PC-9 (cell line): ENCODE measurements around the gene C11orf21. TPM values are rescaled to one million over a fixed set of nuclear protein-coding genes. Genes with fewer than 3 reads are reported as not detected.

ENCODE experiments used
- BruUV-seq: library from RNA; stranded (reverse); fragments of 400-500 nt; replicated peaks from 2 replicates; lab custom pipeline; 2021; lab: Mats Ljungman, UMichigan
- CTCF ChIA-PET: fragments of 300-600 bp; sonication (Branson Sonifier 250); formaldehyde crosslinking; loops from one replicate; lab custom pipeline; 2022; ENCODE audit warnings: antibody characterized with exemption; lab: Charles Lee
- POLR2A ChIA-PET: fragments of 300-600 bp; sonication (Branson Sonifier 250); formaldehyde crosslinking; loops from one replicate; lab custom pipeline; 2022; ENCODE audit warnings: antibody characterized with exemption; ENCODE audit not compliant: unreplicated experiment; lab: Charles Lee
- DNase-seq, 2 experiments: peaks; one replicate each; pipeline versions ENCODE4 v3.0.0 to v3.0.0-alpha.2; 2015 to 2022; ENCODE audit warnings: mixed read lengths in 1 of 2
- H2AFZ ChIP-seq: fragments of 200-600 bp; sonication (generic); 2 replicates; pipeline ENCODE4 v1.8.1; 2017; ENCODE audit warnings: antibody characterized with exemption
- H3F3A ChIP-seq: fragments of 200-600 bp; sonication (generic); 2 replicates; pipeline ENCODE4 v1.8.1; 2017; ENCODE audit warnings: antibody characterized with exemption, mild to moderate bottlenecking, low read depth; ENCODE audit not compliant: insufficient read depth
- H3K27ac ChIP-seq: fragments of 200-600 bp; sonication (generic); 2 replicates; pipeline ENCODE4 v1.6.1; 2016; ENCODE audit warnings: mixed run types
- H3K27me3 ChIP-seq: fragments of 200-600 bp; sonication (generic); 2 replicates; pipeline ENCODE4 v1.6.1; 2016; ENCODE audit warnings: low read depth, mixed run types; ENCODE audit not compliant: insufficient read depth
- H3K36me3 ChIP-seq: fragments of 200-600 bp; sonication (generic); 2 replicates; pipeline ENCODE4 v1.6.1; 2016; ENCODE audit warnings: low read depth, mixed run types
- H3K4me1 ChIP-seq: fragments of 200-600 bp; sonication (generic); replicated peaks from 2 replicates; pipeline ENCODE4 v1.6.1; 2016; ENCODE audit warnings: mixed run types; ENCODE audit not compliant: insufficient read depth
- H3K4me2 ChIP-seq: fragments of 200-600 bp; sonication (generic); 2 replicates; pipeline ENCODE4 v1.6.1; 2017; ENCODE audit warnings: mixed run types
- H3K4me3 ChIP-seq: fragments of 200-600 bp; sonication (generic); 2 replicates; pipeline ENCODE4 v1.6.1; 2016; ENCODE audit warnings: mixed run types
- H3K79me2 ChIP-seq: fragments of 200-600 bp; sonication (generic); 2 replicates; pipeline ENCODE4 v1.6.1; 2017; ENCODE audit warnings: low read depth, mixed run types
- H3K9me2 ChIP-seq: fragments of 200-600 bp; sonication (generic); 2 replicates; pipeline ENCODE4 v1.8.1; 2017; ENCODE audit warnings: mild to moderate bottlenecking; ENCODE audit not compliant: insufficient read depth
- H3K9me3 ChIP-seq: fragments of 200-600 bp; sonication (generic); 2 replicates; pipeline ENCODE4 v1.8.1; 2016; ENCODE audit warnings: low read depth; ENCODE audit not compliant: insufficient read depth
- H4K20me1 ChIP-seq: fragments of 200-600 bp; sonication (generic); 2 replicates; pipeline ENCODE4 v1.8.1; 2017; ENCODE audit not compliant: insufficient read depth
- EZH2 ChIP-seq: fragments of 200-600 bp; sonication (generic); IDR thresholded peaks from 2 replicates; pipeline ENCODE4 v1.8.0; 2017; ENCODE audit warnings: antibody characterized with exemption, low read depth
- intact Hi-C: fragments of 100-400 bp; cut with micrococcal nuclease; formaldehyde crosslinking; loops from one replicate; pipeline ENCODE4 v1.10.0; 2022; ENCODE audit not compliant: unreplicated experiment
- total RNA-seq: library from RNA; stranded (reverse); gene quantifications from 2 replicates; pipeline ENCODE4 v1.2.3, GENCODE V29; 2021
- TF ChIP-seq, protein P1 (sequence below): fragments of 200-600 bp; sonication (generic); conservative IDR thresholded peaks from 2 replicates; pipeline ENCODE4 v1.6.1; 2017; ENCODE audit warnings: mixed run types, antibody characterized with exemption, mild to moderate bottlenecking, moderate library complexity

The C11orf21 gene
- total RNA-seq, 1 experiment from 2014 or later: not detected

DNA sequence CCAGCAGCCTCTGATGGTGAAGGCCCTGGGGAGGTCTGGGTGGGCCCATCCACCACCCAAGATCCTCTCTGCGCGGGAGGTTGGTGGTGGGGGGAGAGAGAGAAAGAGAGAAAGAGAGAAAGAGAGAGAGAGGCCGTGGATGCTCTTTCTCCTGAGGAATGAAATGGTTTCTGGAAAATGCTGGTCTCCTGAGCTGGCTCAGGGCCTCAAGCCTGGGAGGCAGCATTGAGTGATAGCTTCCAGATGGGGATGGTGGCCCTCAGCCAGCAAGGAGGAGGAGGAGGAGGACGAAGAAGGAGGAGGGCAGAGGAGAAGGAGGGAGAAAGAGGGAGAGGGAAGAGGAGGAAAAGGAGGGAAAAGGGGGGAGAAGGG is 4.7 kb upstream of the C11orf21 start:
- H3K4me2 ChIP-seq: no peak overlapping the region
- no peaks in the 10 kb centered on the region for H4K20me1 ChIP-seq
- H3K79me2 ChIP-seq: no peaks in the 10 kb centered on the region
- ChIA-PET CTCF (interaction anchor here (3.3 kb wide), 1 partner anchor 113 kb away, joined by 29 read pairs; no protein-coding TSS in a partner anchor), POLR2A (interaction anchor here (0.5 to 0.7 kb wide), 2 partner anchors 229 to 476 kb away, joined by 5 to 8 read pairs; no protein-coding TSS in a partner anchor)
- no peaks in the 10 kb centered on the region for H3K9me3 ChIP-seq
- H3K36me3 ChIP-seq: no peaks in the 10 kb centered on the region
- TF ChIP-seq EZH2: no peak
- TF ChIP-seq, protein P1, sequence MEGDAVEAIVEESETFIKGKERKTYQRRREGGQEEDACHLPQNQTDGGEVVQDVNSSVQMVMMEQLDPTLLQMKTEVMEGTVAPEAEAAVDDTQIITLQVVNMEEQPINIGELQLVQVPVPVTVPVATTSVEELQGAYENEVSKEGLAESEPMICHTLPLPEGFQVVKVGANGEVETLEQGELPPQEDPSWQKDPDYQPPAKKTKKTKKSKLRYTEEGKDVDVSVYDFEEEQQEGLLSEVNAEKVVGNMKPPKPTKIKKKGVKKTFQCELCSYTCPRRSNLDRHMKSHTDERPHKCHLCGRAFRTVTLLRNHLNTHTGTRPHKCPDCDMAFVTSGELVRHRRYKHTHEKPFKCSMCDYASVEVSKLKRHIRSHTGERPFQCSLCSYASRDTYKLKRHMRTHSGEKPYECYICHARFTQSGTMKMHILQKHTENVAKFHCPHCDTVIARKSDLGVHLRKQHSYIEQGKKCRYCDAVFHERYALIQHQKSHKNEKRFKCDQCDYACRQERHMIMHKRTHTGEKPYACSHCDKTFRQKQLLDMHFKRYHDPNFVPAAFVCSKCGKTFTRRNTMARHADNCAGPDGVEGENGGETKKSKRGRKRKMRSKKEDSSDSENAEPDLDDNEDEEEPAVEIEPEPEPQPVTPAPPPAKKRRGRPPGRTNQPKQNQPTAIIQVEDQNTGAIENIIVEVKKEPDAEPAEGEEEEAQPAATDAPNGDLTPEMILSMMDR: no peak
- DNase-seq: no peak
- no peaks in the 10 kb centered on the region for H3F3A ChIP-seq
- no peaks in the 10 kb centered on the region for H3K4me1 ChIP-seq
- H3K9me2 ChIP-seq: no peaks in the 10 kb centered on the region
- intact Hi-C loops: no loop called here
- H3K27ac ChIP-seq: no peak overlapping the region
- no TSS peak for BruUV-seq
- no peak overlapping the region for H3K4me3 ChIP-seq
- H3K27me3 ChIP-seq: no peaks in the 10 kb centered on the region
- H2AFZ ChIP-seq: no peak overlapping the region

DNA sequence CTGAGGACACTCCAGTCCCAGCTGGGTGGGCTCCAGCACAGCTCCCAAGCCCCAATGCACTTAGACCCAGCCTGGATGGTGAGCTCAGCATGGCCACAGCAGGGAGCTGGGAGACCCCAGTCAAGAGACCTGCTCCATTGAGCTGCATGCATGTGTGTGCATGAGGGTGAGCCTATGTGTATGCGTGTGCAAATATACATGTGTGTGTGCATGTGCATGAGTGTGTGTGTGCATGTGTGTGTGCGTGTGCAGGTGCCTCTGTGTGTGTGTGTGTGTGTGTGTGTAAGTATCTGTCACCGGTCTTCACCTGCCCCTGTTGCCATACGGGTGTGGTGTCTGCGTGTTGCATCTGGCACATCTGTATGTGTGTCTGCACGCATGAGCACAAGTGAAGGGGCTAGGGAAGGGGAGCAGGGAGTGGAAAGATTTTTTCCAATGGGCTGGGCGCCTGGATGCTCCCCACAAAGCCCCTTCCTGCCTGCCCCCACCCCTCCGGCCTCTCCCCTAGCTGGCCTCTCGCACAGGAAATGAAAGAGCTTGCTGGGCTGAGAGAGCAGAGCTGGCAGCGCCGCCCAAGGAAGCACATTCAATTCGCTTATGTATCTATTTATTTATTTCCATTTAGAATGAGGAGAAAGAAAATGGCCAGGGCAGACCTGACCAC is 4.2 kb upstream of the C11orf21 start:
- POLR2A ChIA-PET: interaction anchor here (0.5 to 0.7 kb wide), 2 partner anchors 229 to 476 kb away, joined by 5 to 8 read pairs; no protein-coding TSS in a partner anchor
- TF ChIP-seq, protein P1: no peak
- CTCF ChIA-PET: interaction anchor here (0.6 to 3.3 kb wide), 3 partner anchors 114 to 227 kb away, joined by 3 to 29 read pairs (median 3); no protein-coding TSS in a partner anchor
- Histone ChIP-seq H3K27ac (no peak overlapping the region), H3K9me3 (no peaks in the 10 kb centered on the region), H3K79me2 (no peaks in the 10 kb centered on the region), H3K4me3 (no peak overlapping the region), H3K4me2 (no peak overlapping the region), H3F3A (no peaks in the 10 kb centered on the region), H3K9me2 (no peaks in the 10 kb centered on the region), H2AFZ (no peak overlapping the region), H4K20me1 (no peaks in the 10 kb centered on the region), H3K4me1 (no peaks in the 10 kb centered on the region), H3K27me3 (no peaks in the 10 kb centered on the region), H3K36me3 (no peaks in the 10 kb centered on the region)
- intact Hi-C loops: loop anchor here (1.0 kb wide), 3 partner anchors 93 to 225 kb away; no protein-coding TSS in a partner anchor
- no TSS peak for BruUV-seq
- DNase-seq: no peak

DNA sequence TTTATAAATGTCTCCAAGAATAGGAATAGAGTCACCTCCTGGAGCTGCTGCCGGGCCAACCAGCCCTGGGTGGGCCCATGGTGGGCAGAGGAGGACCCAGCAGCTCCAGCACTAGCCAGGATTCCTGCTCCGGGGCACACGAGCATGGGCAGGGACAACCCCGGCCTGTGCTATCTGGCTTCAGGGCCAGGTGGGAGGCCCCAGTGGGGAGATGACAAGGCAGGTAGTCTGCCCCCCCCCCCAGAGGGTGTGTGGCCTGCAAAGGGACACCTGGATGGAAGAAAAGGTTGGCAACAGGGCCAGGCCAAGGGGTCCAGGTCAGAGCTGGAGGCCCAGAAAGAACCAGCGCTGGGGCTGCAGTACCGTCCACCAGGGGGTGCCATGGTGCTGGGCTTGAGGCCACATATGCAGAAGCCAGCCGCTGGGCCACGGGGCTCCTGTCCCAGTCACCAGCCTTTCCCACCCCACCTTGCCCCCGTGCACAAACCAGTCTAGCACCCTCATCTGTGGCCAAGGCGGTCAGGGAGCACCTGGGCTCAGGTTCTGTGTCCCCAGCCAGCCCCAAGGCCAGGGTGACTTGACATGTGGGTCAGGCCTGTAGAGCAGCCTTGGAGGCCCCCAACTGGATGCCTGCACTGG is 3.5 kb upstream of the C11orf21 start:
- ChIA-PET CTCF (interaction anchor here (0.6 to 3.3 kb wide), 3 partner anchors 115 to 227 kb away, joined by 3 to 29 read pairs (median 3); no protein-coding TSS in a partner anchor), POLR2A (no interaction called here)
- intact Hi-C loops: loop anchor here (1.0 kb wide), 3 partner anchors 94 to 226 kb away; no protein-coding TSS in a partner anchor
- H3K9me3 ChIP-seq: no peaks in the 10 kb centered on the region
- H4K20me1 ChIP-seq: no peaks in the 10 kb centered on the region
- H3K9me2 ChIP-seq: no peaks in the 10 kb centered on the region
- DNase-seq: peak in 1 of 2 experiments; percentile 64
- no peaks in the 10 kb centered on the region for H3K36me3 ChIP-seq
- no peak overlapping the region for H3K4me2 ChIP-seq
- H3K4me1 ChIP-seq: no peaks in the 10 kb centered on the region
- no peaks in the 10 kb centered on the region for H3K27me3 ChIP-seq
- no peaks in the 10 kb centered on the region for H3K79me2 ChIP-seq
- no TSS peak for BruUV-seq
- no peak for TF ChIP-seq EZH2
- TF ChIP-seq, protein P1: peak; percentile 83
- no peaks in the 10 kb centered on the region for H3F3A ChIP-seq
- no peak overlapping the region for H3K27ac ChIP-seq
- H2AFZ ChIP-seq: no peak overlapping the region
- no peak overlapping the region for H3K4me3 ChIP-seq
